Smooth muscle cell (in vitro differentiated cells): ENCODE results near the gene NF1. TPM values are rescaled to one million over a fixed set of nuclear protein-coding genes. Genes with fewer than 3 reads are reported as not detected.

ENCODE experiments used
- DNase-seq: peaks from one replicate; lab custom pipeline; 2025; ENCODE audit not compliant: unreplicated experiment; lab: John Stamatoyannopoulos, UW
- H2AFZ ChIP-seq: fragments of 200-600 bp; sonication (generic); 2 replicates; pipeline ENCODE4 v1.6.0; 2016; ENCODE audit warnings: antibody characterized with exemption, low read depth, mild to moderate bottlenecking
- H3F3A ChIP-seq: fragments of 200-600 bp; sonication (generic); 2 replicates; pipeline ENCODE4 v1.6.0; 2017; ENCODE audit warnings: antibody characterized with exemption, low read depth
- H3K27ac ChIP-seq: fragments of 200-600 bp; sonication (generic); 2 replicates; pipeline ENCODE4 v1.5.1; 2016; ENCODE audit warnings: low read depth, mild to moderate bottlenecking
- H3K27me3 ChIP-seq: fragments of 200-600 bp; sonication (generic); 2 replicates; pipeline ENCODE4 v1.6.1; 2016; ENCODE audit warnings: low read depth, mild to moderate bottlenecking
- H3K36me3 ChIP-seq: fragments of 200-600 bp; sonication (generic); 2 replicates; pipeline ENCODE4 v1.5.1; 2016; ENCODE audit warnings: low read depth
- H3K4me1 ChIP-seq: fragments of 200-600 bp; sonication (generic); 2 replicates; pipeline ENCODE4 v1.5.1; 2016; ENCODE audit warnings: low read depth
- H3K4me2 ChIP-seq: fragments of 200-600 bp; sonication (generic); 2 replicates; pipeline ENCODE4 v1.6.0; 2016; ENCODE audit warnings: mild to moderate bottlenecking
- H3K4me3 ChIP-seq: fragments of 200-600 bp; sonication (generic); 2 replicates; pipeline ENCODE4 v1.5.1; 2016; ENCODE audit warnings: mild to moderate bottlenecking
- H3K79me2 ChIP-seq: fragments of 200-600 bp; sonication (generic); 2 replicates; pipeline ENCODE4 v1.6.0; 2016; ENCODE audit warnings: low read depth, mild to moderate bottlenecking
- H3K9ac ChIP-seq: fragments of 200-600 bp; sonication (generic); 2 replicates; pipeline ENCODE4 v1.6.0; 2016; ENCODE audit warnings: low read depth
- H3K9me3 ChIP-seq: fragments of 200-600 bp; sonication (generic); replicated peaks from 2 replicates; pipeline ENCODE4 v1.5.1; 2016; ENCODE audit warnings: low read depth
- H4K20me1 ChIP-seq: fragments of 200-600 bp; sonication (generic); 2 replicates; pipeline ENCODE4 v1.6.0; 2016; ENCODE audit warnings: low read depth
- WGBS: methylation state at CpG from one replicate; pipeline ENCODE4 v1.1.7; 2016; ENCODE audit warnings: low lambda C conversion rate; 5-methylcytosine and 5-hydroxymethylcytosine counted together
- polyA plus RNA-seq: library from polyadenylated mRNA; unstranded; fragments of >200 nt; fragmentation: Nextera tagmentation; extraction: Ambion mirVana; gene quantifications from 2 replicates; pipeline ENCODE4 v1.2.1, GENCODE V29; 2016
- total RNA-seq: library from RNA; depleted of rRNA; stranded (reverse); fragments of >200 nt; gene quantifications from 2 replicates; pipeline ENCODE4 v1.2.3, GENCODE V29; 2014
- TF ChIP-seq, protein P1 (sequence below): fragments of 200-600 bp; sonication (generic); IDR thresholded peaks from 2 replicates; pipeline ENCODE4 v1.5.1; 2017; ENCODE audit warnings: borderline replicate concordance, mild to moderate bottlenecking, antibody characterized with exemption; ENCODE audit not compliant: insufficient read depth, poor library complexity, severe bottlenecking

Gene NF1
- total and polyA plus RNA-seq, 2 experiments from 2014 or later = 7.6 to 74.3 TPM

DNA sequence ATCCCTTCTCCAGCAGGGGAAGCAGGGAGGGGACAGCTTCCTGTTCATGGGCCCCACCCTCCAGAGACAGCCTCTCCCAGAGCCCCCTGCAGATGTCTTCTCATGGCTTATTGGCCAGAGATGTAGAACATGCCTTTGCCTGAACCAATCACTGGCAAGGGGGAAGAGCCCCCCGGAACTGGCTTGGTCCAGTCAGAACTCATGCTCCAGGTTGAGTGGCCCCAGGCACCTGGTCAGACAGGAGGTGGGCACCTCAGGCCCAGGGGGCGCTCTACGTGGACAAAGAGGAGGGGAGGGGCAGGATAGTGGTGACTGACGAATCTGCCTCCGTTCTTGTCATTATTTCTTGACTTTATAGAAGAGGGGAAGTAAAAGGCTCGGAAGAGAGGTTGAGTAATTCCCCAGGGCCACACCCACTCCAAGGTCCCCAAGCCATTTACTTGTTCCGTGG lies 320.3 kb downstream of the NF1 start:
- no peak for DNase-seq
- Histone ChIP-seq H3F3A (no peaks in the 10 kb centered on the region), H4K20me1 (no peaks in the 10 kb centered on the region), H3K79me2 (no peaks in the 10 kb centered on the region), H3K4me3 (no peak overlapping the region), H2AFZ (no peak overlapping the region), H3K4me2 (no peak overlapping the region), H3K4me1 (peaks cover 13% of the 10 kb centered on the region), H3K9me3 (no peaks in the 10 kb centered on the region), H3K27me3 (no peaks in the 10 kb centered on the region), H3K9ac (no peak overlapping the region), H3K27ac (no peak overlapping the region), H3K36me3 (no peaks in the 10 kb centered on the region)
- TF ChIP-seq, protein P1, sequence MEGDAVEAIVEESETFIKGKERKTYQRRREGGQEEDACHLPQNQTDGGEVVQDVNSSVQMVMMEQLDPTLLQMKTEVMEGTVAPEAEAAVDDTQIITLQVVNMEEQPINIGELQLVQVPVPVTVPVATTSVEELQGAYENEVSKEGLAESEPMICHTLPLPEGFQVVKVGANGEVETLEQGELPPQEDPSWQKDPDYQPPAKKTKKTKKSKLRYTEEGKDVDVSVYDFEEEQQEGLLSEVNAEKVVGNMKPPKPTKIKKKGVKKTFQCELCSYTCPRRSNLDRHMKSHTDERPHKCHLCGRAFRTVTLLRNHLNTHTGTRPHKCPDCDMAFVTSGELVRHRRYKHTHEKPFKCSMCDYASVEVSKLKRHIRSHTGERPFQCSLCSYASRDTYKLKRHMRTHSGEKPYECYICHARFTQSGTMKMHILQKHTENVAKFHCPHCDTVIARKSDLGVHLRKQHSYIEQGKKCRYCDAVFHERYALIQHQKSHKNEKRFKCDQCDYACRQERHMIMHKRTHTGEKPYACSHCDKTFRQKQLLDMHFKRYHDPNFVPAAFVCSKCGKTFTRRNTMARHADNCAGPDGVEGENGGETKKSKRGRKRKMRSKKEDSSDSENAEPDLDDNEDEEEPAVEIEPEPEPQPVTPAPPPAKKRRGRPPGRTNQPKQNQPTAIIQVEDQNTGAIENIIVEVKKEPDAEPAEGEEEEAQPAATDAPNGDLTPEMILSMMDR = no peak
- WGBS = 72% methylated on average over 7 of the region's 7 CpGs

DNA sequence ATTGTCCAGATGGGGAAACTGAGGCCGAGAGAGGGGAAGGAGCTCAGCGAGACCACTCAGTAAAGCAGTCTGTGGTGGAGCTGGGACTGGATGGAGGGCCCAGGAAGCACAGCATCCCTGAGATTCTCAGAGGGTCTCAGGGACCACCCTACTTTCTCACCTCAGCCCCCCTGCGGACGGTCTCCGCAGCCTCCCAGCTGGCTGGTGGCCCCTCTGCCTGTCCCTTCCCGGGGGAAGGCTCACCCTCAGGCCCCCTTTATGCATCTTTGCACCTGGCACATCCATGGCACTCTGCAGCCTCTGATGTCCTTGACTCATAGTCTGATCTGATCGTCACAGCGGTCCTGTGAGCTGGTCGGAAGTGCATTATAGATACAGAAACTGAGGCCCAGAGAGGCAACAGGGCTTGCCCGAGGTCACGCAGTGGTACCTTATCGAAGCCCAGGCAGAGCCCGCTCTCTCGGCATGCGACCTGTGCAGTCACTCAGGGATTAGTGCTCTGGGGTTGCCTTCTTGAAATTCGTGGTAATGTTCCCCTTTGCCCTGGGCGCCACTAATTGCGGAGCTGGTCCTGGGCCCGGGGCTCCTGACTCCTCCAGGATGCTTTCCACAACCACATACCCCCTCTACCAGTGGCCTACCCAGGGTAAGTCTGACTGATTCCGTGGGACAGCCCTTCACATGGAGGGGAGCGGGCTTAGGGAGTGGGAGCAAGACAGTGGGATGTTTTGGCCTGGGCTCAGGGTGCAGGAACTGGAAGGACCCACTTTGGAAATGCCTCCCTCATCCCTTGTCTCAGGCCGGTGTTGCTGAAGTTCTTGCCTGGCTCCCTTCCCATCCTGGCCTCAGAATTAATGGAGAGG lies 321.1 kb downstream of the NF1 start:
- H3K27me3 ChIP-seq = no peaks in the 10 kb centered on the region
- no peak overlapping the region for H2AFZ ChIP-seq
- H3K27ac ChIP-seq = no peak overlapping the region
- H3K36me3 ChIP-seq = no peaks in the 10 kb centered on the region
- WGBS = 92% methylated on average over 22 of the region's 22 CpGs
- no peak overlapping the region for H3K9ac ChIP-seq
- H4K20me1 ChIP-seq = no peaks in the 10 kb centered on the region
- peaks cover 13% of the 10 kb centered on the region for H3K4me1 ChIP-seq
- no peaks in the 10 kb centered on the region for H3K79me2 ChIP-seq
- no peak for DNase-seq
- H3K4me3 ChIP-seq = no peak overlapping the region
- H3K9me3 ChIP-seq = no peaks in the 10 kb centered on the region
- TF ChIP-seq, protein P1 = no peak
- no peak overlapping the region for H3K4me2 ChIP-seq
- H3F3A ChIP-seq = no peaks in the 10 kb centered on the region

DNA sequence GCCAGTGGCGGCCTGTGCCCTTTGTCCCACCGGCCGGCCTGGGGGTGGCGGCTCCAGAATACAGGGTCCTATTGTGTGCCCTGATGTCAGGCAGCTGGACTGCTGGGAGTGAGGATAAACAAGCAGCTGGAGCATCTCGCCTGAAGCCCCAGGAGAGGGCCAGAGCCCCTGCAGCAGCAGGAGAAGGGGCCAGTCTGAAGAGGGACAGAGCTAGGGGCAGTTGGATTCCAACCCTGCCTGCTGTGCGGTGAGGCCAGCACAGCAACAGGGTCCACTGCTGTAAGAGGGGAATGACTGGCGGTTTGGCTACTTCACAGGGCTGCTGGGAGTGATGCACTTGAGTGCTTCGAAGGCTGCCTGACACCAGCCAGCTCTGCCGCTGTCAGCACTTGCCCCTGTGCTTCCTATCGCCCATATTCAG lies 321.7 kb downstream of the NF1 start:
- no peaks in the 10 kb centered on the region for H3K36me3 ChIP-seq
- H4K20me1 ChIP-seq = no peaks in the 10 kb centered on the region
- H3K4me2 ChIP-seq = no peak overlapping the region
- no peak overlapping the region for H3K9ac ChIP-seq
- H2AFZ ChIP-seq = no peak overlapping the region
- no peak overlapping the region for H3K4me3 ChIP-seq
- 75% methylated on average over 9 of the region's 10 CpGs for WGBS
- no peak for DNase-seq
- H3K27ac ChIP-seq = no peak overlapping the region
- H3K79me2 ChIP-seq = no peaks in the 10 kb centered on the region
- H3K9me3 ChIP-seq = no peaks in the 10 kb centered on the region
- no peaks in the 10 kb centered on the region for H3K27me3 ChIP-seq
- TF ChIP-seq, protein P1 = no peak
- peaks cover 13% of the 10 kb centered on the region for H3K4me1 ChIP-seq
- no peaks in the 10 kb centered on the region for H3F3A ChIP-seq
